ENCODE data around the gene CD274.
"Not testable (repeated sequence)": the region's sequence is repeated elsewhere in the genome, so short reads cannot be mapped to it uniquely, and the experiment has no call there.

The CD274 gene

DNA sequence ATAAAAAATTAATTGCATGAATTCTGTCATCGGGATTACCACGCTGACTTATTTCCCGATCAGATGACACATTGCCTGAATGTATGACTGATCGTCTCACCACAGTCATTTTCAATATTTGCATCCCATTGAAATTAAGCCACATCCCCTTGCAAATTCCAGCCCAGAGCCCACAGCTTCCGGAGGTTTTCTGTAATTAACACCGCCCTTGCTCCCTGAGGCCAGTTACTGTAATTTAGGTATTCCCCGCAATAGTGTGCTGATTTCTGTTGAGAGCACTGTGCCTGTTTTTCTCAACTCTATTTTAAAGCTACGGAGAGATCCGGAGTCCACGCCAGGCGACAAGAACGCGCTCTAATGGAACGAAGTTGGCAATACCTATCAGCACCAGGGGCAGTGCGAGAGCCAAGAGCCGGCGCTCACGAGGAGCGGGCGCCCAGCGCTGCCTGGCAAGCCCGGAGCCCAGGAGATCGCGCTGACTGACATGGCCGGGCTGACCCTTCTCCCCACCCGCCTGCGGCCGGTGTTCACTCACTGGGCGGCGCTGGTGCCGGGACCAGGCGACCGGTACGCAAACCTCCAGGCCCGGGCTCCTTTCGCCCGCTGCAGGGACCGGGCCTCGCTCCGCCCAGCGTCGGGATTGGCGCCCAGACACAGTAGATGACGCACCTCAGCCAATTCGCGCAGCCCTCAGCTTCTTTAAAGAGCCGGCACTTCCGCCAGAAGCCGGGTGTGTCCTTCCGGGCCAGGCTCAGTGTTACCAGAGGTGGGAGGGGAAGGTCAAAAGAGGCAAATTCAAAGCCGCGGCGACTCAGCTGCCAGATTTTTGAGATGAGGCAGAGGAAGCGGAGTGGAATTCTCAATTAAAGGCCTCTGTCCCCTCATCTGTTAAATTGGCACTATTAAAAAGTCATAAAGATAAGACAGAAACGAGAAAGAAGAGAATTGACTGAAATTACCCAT lies 12.8 kb upstream of the CD274 start, which contains the start of gene PLGRKT:
Gene PLGRKT (minus strand): TSS at position 672 of the 963 bp plus-strand sequence. CDS start 5,948 bp downstream, outside the sequence.
- peak; percentile 81 to 86 (median 85) for DNase-seq (ENCODE audit: low read depth in 2 of 3, low spot score in 1 of 3)

DNA sequence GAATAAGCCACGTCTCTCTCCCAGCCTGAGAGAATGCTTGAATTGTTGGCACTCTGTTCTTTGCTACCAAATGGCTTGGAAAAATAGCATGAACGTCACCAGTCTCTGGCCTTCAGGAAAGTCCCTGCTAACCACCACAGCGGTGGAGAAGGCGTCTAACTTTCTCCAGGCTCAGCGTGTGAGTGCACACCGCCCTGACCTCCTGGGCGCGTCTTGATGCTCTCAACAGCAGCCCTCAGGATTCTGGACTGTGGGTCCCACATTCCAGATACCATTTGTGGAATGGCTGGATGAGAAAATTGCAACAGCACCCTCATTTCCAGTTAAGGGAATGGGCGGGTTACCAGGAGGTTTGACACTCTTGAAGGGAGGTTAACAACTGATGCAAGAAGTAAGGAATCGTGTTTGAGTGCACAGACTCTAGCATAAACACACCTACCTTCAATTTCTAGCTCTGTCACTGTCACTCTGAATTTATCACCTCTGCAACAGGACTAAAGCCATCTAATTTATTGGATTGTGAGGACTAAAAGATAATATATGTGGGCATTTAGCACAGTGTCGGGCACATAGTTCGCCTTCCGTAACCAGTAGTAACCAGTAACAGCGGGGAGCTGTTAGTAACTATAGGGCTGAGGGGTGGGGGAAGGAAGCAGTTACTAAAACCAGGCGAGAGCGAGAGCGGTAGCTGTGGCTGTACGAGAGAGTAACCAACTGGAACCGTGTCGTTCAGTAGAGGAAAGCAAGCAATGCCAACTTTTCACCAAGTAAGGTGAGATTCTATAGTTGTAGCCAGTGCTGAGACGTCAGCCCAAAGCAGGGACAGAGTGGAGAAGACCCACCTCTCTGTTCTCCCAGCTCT lies 11.8 kb upstream of the CD274 start:
- peak in 2 of 3 donors; percentile 45 to 58 for DNase-seq (ENCODE audit: low read depth in 2 of 3, low spot score in 1 of 3)

GRCh38 chr9:5440426-5440825 lies 9.9 kb upstream of the CD274 start:
- DNase-seq (ENCODE audit: low read depth in 2 of 3, low spot score in 1 of 3) = no peak

GRCh38 chr9:5441043-5441442 lies 9.3 kb upstream of the CD274 start:
- DNase-seq (ENCODE audit: low read depth in 2 of 3, low spot score in 1 of 3) = no peak

DNA sequence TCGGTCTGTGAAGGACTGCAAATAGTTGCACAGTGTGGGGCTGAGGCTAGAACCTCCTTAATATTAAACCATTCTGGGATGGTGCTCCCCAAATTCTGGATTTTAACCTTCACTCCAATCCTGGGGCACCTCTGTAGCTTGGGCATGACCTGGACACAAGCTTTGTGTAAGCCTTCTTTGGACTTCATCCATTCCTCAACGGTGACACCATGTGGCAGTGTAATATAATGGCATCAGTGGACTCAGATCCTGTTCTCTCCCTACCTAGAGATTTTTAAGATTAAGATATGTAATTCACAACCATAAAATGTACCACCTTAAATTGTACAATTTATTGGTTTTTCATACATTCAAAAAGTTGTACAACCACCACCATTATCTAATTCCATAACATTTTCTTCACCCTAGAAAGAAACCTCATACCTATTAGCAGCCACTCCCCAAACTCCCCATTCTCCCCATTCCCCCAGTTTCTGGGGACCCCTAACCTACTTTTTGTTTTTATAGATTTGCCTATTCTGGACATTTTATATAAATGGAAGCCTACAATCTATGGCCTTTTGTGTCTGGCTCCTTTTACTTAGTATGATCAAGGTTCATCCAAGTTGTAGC lies 7.8 kb upstream of the CD274 start:
- no peak for DNase-seq (ENCODE audit: low read depth in 2 of 3, low spot score in 1 of 3)

GRCh38 chr9:5443850-5444249 lies 6.5 kb upstream of the CD274 start:
- no peak for DNase-seq (ENCODE audit: low read depth in 2 of 3, low spot score in 1 of 3)

GRCh38 chr9:5445096-5445495 lies 5.2 kb upstream of the CD274 start:
- not testable (repeated sequence) for DNase-seq (ENCODE audit: low read depth in 2 of 3, low spot score in 1 of 3)

GRCh38 chr9:5445886-5446285 lies 4.5 kb upstream of the CD274 start:
- no peak for DNase-seq (ENCODE audit: low read depth in 2 of 3, low spot score in 1 of 3)

DNA sequence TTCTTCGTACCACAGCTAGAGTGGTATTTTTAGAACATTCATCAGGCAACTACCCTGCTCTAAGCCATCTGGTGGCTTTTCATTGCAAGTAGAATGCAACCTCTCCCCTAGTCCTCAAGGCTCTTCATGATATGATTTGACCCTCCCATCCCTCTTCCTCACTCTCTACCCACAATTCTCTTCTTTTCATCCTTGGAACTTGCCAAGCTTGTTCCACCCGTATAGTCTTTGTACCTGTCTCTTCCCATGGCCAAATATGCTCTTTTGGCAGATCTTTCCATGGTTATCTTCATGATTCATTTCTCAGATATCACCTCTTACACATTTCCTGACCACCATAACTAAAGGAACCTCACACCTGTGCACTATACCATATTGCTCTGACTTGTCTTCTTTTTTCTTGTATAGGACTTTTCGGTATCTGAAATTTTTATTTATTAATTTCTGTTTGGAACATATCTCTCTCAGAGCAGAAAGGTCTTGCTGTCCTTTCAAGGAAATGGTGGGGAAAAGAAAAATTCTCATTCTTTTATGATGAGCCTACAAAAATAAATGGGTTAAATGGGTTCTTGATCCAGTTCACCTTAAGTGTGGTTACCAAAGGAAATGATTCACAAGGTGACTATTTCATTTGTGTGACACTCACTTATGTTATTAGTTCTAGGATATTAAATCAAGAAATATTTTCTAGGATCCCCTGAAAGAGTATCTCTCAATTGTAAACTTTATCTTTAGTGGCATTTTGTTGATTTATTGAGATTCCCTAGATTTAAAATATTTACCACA lies 3.7 kb upstream of the CD274 start:
- DNase-seq (ENCODE audit: low read depth in 2 of 3, low spot score in 1 of 3) = no peak

- DNase-seq (ENCODE audit: low read depth in 2 of 3, low spot score in 1 of 3) = no peak
Observed at GRCh38 chr9:5447337-5447736, 3.0 kb upstream of the CD274 start.

GRCh38 chr9:5448016-5448415 lies 2.3 kb upstream of the CD274 start:
- no peak for DNase-seq (ENCODE audit: low read depth in 2 of 3, low spot score in 1 of 3)

GRCh38 chr9:5448461-5449435 lies 1.6 kb upstream of the CD274 start:
- DNase-seq (ENCODE audit: low read depth in 2 of 3, low spot score in 1 of 3) = no peak

GRCh38 chr9:5449521-5450358 lies 602 bp upstream of the CD274 start:
- DNase-seq (ENCODE audit: low read depth in 2 of 3, low spot score in 1 of 3) = no peak

DNA sequence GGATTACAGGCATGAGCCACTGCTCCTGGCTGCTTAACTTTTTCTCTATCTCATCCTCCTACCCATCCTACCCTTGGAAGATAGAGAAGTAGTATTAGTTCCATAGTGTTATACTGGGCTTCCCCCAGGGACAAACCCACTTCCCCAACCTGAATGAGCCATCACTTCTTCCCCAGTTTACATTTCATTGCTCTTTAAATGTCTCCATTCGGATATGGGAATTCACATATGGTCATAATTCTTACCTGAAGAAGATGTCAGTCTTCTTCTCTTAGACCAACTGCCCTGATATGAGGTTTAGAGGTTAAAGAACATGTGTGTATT lies 1.9 kb downstream of the CD274 start:
- no peak for DNase-seq (ENCODE audit: low read depth in 2 of 3, low spot score in 1 of 3)

- no peak for DNase-seq (ENCODE audit: low read depth in 2 of 3, low spot score in 1 of 3)
Observed at GRCh38 chr9:5453004-5453403, 2.7 kb downstream of the CD274 start.

GRCh38 chr9:5453673-5454072 lies 3.3 kb downstream of the CD274 start:
- DNase-seq (ENCODE audit: low read depth in 2 of 3, low spot score in 1 of 3) = no peak

GRCh38 chr9:5455181-5455580 lies 4.8 kb downstream of the CD274 start:
- DNase-seq (ENCODE audit: low read depth in 2 of 3, low spot score in 1 of 3) = no peak

- no peak for DNase-seq (ENCODE audit: low read depth in 2 of 3, low spot score in 1 of 3)
Observed at GRCh38 chr9:5459289-5459829, 9.0 kb downstream of the CD274 start.
